ENCODE measurements around the gene RARA.

RARA gene

DNA sequence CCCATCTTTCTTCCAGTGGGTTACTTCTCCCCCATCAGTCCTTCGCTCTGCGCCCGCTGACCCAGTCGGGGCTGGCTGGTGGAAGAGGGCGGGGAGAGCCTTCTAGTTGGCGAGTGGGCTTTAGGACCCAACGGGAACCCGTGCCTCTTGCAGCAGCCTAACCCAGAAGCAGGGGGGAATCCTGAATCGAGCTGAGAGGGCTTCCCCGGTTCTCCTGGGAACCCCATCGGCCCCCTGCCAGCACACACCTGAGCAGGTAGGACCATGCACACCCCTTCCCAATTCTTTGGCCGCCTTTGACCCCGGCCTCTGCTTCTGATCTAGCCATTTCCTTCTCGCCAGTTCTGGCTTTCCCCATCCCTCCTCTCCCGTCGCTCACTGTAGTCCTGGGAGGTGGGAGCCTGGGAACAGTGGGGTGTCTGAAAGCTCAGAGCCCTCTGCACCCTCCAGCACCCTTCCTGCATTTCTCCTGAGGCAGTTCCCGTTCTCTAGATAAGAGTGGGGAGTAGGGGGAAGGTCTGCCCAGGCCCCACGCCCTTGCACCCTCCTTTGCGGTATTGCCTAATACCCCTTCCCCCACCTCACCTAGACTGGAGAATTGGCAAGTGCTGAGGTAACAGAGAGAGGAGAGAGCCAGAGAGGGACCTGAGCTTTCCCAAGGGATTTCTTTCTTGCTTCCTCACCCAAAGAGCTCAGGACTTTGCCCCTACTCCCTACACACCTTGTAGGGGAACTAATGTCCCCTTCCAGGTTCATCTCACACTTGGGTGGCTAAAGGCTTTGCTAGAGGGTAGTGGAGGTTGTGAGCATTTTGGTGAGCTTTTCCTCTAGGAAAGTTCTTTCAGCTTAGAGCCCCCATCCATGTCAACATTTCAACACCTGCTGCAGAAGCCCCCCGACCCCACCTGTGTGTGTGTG is at the start of gene RARA:
TSS of gene RARA (plus strand) at position 150 of the 918 bp plus-strand sequence. CDS start 22,039 bp downstream, outside the sequence.
- Histone ChIP-seq H3K9me3 (no peaks in the 10 kb centered on the region), H3K27ac (peak within 1 kb of the TSS; percentile 64), H3K4me3 (ENCODE audit: low read depth in 1 of 2, low read length in 1 of 2) (peak within 1 kb of the TSS; percentile 52 to 59), H3K36me3 (no peaks in the 10 kb centered on the region), H3K27me3 (no peaks in the 10 kb centered on the region), H3K4me1 (ENCODE audit: control insufficient read depth in 1 of 2, insufficient read depth in 1 of 2, low read depth in 1 of 2, low read length in 1 of 2) (peaks cover 73 to 74% of the 10 kb centered on the region in 2 experiments)
- TF ChIP-seq, protein P1, sequence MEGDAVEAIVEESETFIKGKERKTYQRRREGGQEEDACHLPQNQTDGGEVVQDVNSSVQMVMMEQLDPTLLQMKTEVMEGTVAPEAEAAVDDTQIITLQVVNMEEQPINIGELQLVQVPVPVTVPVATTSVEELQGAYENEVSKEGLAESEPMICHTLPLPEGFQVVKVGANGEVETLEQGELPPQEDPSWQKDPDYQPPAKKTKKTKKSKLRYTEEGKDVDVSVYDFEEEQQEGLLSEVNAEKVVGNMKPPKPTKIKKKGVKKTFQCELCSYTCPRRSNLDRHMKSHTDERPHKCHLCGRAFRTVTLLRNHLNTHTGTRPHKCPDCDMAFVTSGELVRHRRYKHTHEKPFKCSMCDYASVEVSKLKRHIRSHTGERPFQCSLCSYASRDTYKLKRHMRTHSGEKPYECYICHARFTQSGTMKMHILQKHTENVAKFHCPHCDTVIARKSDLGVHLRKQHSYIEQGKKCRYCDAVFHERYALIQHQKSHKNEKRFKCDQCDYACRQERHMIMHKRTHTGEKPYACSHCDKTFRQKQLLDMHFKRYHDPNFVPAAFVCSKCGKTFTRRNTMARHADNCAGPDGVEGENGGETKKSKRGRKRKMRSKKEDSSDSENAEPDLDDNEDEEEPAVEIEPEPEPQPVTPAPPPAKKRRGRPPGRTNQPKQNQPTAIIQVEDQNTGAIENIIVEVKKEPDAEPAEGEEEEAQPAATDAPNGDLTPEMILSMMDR (IDR thresholded peaks at IDR 0.05), result no peak

DNA sequence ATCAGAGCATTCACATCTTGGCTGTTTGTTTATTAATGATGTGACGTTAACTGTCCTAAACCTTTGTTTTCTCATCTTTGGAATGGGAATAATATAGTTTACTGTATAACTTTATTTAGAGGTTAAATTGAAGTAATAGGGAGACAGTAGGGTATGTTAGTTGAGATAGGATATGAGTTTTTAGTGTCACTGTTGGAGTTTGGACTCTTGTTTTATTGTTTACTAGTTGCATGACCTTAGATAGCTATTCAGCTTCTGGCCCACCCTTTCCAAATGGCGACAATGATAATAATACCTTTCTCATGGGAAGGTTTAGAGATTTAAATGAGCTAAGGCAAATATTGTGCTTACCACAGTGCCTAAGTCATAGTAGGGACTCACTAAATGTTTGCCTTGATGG is 49.5 kb upstream of the RARA start:
- Histone ChIP-seq H3K9me3 (no peaks in the 10 kb centered on the region), H3K4me3 (ENCODE audit: low read depth in 1 of 2, low read length in 1 of 2) (no peak overlapping the region), H3K4me1 (ENCODE audit: control insufficient read depth in 1 of 2, insufficient read depth in 1 of 2, low read depth in 1 of 2, low read length in 1 of 2) (no peaks in the 10 kb centered on the region), H3K27ac (no peak overlapping the region), H3K36me3 (peaks cover 83% of the 10 kb centered on the region), H3K27me3 (no peaks in the 10 kb centered on the region)
- TF ChIP-seq, protein P1 (IDR thresholded peaks at IDR 0.05), result no peak

DNA sequence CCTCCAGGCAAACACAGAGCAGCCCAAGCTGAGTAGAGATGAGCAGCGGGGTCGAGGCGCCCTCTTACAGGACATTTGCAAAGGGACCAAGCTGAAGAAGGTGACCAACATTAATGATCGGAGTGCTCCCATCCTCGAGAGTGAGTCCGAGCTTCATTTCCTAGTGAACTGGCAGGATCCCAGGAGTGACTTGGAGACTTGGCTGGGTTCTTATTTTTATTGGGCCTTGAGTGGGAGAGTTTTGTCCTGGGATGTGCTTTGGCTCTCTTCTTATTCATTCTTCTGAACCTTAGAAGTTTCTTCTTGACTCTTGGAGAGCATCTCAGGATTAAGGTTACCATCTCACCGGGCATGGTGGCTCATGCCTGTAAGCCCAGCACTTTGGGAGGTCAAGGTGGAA is 48.5 kb upstream of the RARA start:
- H3K4me1 ChIP-seq (ENCODE audit: control insufficient read depth in 1 of 2, insufficient read depth in 1 of 2, low read depth in 1 of 2, low read length in 1 of 2), result no peaks in the 10 kb centered on the region
- peaks cover 93% of the 10 kb centered on the region for H3K36me3 ChIP-seq
- no peaks in the 10 kb centered on the region for H3K9me3 ChIP-seq
- no peaks in the 10 kb centered on the region for H3K27me3 ChIP-seq
- no peak overlapping the region for H3K4me3 ChIP-seq (ENCODE audit: low read depth in 1 of 2, low read length in 1 of 2)
- no peak overlapping the region for H3K27ac ChIP-seq
- TF ChIP-seq, protein P1 (IDR thresholded peaks at IDR 0.05), result no peak

DNA sequence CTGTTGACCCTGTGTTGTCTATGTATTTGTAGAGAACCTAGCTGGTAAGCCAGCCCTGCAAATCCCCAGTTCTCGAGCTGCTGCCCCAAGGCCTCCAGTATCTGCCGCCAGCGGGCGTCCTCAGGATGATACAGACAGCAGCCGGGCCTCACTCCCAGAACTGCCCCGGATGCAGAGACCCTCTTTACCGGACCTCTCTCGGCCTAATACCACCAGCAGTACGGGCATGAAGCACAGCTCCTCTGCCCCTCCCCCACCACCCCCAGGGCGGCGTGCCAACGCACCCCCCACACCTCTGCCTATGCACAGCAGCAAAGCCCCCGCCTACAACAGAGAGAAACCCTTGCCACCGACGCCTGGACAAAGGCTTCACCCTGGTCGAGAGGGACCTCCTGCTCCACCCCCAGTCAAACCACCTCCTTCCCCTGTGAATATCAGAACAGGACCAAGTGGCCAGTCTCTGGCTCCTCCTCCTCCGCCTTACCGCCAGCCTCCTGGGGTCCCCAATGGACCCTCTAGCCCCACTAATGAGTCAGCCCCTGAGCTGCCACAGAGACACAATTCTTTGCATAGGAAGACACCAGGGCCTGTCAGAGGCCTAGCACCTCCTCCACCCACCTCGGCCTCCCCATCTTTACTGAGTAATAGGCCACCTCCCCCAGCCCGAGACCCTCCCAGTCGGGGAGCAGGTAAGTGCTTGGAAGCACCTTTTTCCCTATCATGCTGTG is 44.4 kb upstream of the RARA start:
- Histone ChIP-seq H3K4me3 (ENCODE audit: low read depth in 1 of 2, low read length in 1 of 2) (no peak overlapping the region), H3K36me3 (peaks cover 96% of the 10 kb centered on the region), H3K27ac (no peak overlapping the region), H3K9me3 (no peaks in the 10 kb centered on the region), H3K27me3 (no peaks in the 10 kb centered on the region), H3K4me1 (ENCODE audit: control insufficient read depth in 1 of 2, insufficient read depth in 1 of 2, low read depth in 1 of 2, low read length in 1 of 2) (no peaks in the 10 kb centered on the region)
- TF ChIP-seq, protein P1 (IDR thresholded peaks at IDR 0.05), result no peak

DNA sequence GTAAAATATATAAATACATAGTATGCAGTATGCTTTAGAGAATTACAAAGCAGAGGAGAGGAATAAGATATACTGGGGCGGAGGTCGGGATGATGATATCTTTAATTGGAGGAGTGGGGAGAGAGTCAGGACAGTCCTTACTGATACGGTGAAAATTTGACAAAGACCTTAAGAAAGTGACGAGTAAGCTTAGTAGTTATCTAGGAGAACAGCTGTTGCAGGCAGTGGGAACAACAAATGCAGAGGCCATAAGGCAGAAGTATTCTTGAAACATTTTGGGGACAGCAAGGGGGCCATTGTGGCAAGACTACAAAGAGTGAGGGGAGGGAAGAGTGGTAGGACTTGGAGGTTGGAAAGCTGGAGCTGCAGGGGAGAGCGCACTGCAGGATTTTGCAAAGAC is 43.6 kb upstream of the RARA start:
- Histone ChIP-seq H3K4me3 (ENCODE audit: low read depth in 1 of 2, low read length in 1 of 2) (no peak overlapping the region), H3K9me3 (no peaks in the 10 kb centered on the region), H3K27me3 (no peaks in the 10 kb centered on the region), H3K27ac (no peak overlapping the region), H3K4me1 (ENCODE audit: control insufficient read depth in 1 of 2, insufficient read depth in 1 of 2, low read depth in 1 of 2, low read length in 1 of 2) (no peaks in the 10 kb centered on the region), H3K36me3 (peaks cover 94% of the 10 kb centered on the region)
- TF ChIP-seq, protein P1 (IDR thresholded peaks at IDR 0.05), result no peak

Measured in neutrophil (primary cell).